Stimulated activated CD4-positive, alpha-beta T cell treated with anti-CD3 and anti-CD28 coated beads, Interleukin-2, amount 100 ng/mL, for 48 hours (primary cell): ENCODE results near the gene GPR161.

Source experiments
- DNase-seq, 2 donors: peaks; one replicate each; pipeline ENCODE4 v3.0.0-alpha.2; 2020

The GPR161 gene

DNA sequence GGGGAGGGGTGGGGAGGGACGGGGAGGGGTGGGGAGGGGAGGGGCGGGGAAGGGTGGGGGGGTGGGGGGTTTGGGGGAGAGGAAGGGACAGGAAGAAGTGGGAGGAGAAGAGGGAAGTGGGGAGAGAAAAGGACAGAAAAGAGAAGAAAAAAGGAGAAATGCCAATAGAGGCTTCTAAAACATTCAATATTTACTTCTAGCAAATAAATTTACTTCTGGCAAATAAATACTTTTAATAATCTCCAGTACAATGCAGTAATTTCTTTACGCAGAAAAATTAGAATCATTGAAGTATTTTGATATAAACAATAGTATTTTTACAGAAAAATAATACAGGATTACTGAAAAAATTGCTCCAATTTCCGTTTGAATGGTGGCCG lies 9.4 kb upstream of the GPR161 start:
- no peak for DNase-seq

DNA sequence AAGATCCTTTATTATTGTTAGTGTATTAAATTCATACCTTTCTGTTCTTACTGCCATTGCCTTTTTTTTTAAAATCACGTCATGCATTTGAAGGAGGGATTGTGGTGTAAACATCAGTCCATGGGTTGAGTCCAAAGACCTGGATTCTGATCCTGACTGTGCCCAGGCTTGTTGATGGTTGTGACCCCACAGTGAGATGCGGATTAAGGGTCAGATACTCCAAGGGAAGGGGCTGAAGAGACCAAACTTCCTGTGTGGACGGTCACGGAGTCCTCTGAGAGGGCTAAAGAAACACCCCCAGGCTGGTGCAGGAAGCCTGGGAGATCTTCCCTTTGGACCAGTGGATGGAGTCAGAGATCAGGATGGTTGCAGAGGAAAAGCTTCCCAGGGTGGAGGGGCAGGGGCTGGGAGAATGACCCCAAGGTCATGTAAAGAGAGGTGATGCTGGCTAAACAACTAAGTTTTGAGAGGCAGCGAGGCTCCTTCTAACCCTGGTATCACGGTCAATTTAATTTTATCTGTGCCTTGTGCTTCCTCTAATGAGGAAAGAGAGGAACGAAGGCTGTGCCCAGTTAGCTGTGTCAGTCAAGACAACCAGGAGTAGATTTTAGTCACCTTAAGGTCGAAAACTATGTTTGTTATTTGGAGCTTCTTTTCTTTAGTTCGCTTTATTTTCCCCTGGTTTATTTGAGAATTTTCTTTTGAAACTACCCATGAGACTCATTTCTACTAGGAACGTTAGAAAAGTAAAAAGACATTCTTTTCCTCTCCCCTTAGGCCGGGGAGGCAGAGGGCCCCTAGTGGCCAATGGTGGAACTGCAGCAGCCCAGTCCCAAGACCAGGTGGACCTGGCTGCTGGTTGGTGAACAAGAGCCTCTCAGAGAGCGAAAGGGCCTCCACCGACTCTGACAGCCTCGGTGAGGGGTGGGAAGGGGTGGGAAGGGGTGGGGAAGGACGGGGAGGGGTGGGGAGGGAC lies 8.7 kb upstream of the GPR161 start:
- peak; percentile 88 to 91 for DNase-seq

DNA sequence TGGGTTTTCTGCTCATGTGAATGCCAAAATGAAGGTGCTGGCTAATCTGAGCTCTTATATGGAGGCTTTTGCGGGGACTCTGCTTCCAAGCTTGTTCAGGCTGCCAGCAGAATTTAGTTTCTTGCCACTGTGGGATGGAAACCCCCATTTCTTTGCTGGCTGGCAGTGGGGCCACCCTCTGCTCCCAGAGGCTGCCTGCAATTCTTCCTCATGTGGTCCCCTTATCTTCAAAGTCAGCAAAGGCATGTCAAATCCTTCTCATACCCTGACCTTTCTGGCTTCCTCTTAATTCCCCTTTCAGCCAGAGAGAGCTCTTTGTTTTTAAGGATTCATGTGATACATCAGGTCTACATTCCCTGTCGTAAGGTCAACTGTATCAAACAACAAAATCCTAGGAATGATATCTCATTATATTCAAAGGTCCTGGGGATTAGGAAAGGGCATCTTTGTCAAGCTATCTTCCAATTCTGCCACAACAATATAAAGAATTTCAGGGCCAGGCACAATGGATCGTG lies 5.2 kb upstream of the GPR161 start:
- no peak for DNase-seq

DNA sequence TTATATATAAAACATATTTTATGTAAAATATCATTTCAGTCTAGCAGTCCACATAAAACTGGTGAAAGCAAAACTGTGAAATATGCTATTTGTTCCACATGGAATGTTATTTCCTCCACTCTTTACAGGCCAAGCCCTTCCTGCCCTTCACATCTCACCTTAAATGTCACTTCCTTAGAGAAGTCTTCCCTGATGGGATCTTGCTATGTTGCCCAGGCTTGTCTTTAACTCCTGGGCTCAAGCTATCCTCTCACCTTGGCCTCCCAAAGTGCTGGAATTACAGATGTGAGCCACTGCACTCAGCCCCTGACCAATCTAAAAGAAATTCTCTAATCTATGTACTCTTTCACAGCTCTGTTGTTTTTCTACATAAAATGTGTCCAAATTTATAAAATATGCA lies 2.3 kb upstream of the GPR161 start:
- DNase-seq, result no peak

DNA sequence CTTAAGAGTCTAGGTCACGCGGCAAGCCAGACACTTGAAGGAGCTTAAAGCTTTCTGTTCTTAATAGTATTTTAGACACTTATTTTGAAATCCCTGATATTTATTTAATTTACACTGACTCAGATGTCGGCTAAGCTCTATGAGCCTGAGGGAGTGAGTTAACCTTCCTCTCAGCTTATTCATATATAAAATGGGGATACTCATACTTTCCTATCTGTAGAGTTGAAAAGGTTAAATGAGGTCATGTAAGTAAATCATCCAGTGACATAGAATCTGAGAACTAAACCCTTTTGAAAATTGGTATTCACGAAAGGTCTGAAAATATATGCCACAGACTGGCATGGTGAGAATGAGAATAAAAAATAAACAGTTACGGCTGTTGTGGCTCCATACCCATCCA lies 1.4 kb upstream of the GPR161 start:
- no peak for DNase-seq

DNA sequence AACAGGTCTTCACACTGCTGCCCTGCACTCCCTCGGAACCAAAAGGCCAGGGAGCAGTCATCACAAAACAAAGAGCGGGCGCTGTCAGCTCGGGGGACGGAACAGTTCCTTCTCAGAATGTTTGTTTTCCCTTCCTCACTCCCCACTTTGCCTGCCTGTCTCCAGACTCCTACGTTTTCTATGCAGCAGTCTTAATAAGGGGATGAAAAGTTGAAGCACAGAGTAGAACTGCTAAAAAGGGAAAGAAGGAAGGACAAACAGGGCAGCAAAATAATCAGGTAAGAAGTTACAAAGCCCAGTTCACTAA lies 738 bp upstream of the GPR161 start:
- no peak for DNase-seq

DNA sequence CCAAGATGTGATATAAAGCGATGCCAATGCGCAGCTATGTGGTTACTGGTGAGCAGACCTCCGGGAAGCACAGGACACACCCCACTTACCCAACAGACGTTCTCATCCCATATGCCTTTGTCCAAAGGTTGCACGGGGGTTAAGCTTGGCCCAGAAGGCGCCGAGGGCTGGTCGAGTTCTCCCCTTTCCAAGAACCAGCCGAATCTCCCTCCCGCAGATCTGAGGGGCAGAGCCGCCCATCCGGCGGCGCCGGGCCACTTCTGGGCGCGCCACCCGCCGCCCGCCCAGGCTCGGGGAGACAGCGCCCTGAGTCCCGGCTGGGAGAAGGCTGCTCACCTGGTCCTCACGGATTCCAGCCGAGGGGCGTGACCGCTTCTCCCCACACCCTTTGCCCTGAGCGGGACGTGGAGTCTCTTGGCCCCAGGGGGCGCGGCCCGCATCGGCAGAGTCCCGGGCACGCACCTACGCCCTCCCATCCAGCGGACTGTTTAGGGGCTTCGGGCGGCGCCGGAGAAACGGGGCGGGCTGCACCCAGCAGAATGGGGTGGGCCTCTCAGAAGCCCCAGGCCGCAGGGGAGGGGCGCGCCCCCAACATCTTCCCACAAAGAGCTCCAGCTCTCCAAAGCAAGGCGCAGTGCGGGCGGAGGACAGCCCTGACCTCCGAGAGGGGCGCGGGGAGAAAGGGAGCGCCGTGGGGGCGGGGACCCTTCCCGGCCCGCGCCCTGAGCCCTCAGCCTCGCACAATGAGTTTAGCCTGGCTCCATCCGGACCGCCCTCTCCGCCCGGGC lies 615 bp downstream of the GPR161 start:
- peak in 1 of 2 donors; percentile 5 for DNase-seq

DNA sequence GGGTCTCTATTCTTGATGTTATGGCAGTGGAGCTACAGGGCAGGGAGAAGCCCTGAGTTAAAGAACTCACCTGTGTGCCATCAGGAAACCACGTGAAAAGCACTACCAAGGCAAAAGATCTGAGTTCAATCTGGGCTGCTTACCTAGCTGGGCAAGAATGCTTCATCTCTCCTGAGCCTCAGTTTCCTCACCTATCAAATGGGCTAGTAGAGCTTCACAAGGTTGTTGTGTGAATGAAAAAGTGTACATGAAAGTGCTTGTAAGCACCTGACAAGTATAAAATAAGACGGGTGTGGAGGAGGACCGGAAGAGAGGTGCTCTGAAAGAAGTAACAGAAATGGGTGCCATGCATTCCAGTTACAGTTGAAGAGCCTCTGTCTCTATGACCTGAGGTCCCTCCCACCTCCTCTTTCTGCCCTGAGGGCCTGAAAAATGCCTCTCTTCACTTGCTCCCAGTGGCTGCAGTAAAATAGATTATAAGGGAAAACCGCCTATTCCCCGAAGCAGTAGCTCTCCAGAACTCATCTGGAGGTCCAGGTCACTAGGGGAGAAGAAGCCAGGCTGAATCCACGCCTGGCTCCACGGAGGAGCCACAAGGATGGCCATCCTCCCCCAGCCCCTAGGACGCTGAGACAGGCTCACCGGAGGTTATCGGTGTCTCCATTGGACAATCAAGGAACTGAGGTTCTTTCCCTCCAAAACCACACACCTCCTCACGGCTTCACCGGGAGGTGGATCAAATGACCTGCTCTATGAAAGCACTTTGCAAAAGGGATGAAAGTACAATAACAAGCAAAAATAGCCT lies 1.4 kb downstream of the GPR161 start:
- DNase-seq, result no peak

DNA sequence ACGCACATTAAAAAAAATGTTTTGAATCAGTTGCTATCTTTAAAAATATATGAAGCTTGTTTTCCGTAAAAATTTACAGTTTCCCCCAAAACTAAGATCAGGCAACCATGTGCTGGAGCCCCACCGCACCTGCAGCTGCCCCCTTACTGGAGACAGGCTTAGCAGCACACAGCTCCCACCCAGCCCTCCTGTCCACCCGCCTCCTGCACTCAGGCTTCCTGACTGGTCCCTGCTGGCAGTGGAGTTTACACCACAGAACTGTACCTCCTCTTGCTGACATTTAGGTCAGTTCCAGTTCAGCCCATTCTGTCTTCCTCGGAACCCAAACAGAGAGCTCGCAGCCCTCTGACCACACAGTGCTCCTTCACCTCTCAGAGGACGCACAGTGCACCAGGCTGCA lies 2.1 kb downstream of the GPR161 start:
- no peak for DNase-seq

DNA sequence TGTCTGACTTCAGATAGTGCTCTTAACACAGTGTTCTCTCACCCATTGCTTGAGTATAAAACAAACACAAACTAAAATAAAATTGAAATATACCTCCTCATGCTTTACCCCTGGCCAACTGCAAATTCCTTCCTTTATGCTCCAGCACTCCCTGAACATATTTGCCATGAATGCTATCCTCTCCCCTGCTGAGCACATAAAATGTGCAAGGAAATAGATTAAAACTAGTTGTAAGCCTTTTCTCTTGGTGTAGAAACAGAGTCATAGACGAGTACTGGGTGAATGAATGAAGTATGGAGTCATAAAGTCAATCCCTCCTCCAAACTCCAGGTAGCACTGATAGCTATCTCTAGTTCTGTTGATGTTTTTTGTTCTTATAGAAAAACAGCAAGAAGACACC lies 2.6 kb downstream of the GPR161 start:
- DNase-seq, result no peak

DNA sequence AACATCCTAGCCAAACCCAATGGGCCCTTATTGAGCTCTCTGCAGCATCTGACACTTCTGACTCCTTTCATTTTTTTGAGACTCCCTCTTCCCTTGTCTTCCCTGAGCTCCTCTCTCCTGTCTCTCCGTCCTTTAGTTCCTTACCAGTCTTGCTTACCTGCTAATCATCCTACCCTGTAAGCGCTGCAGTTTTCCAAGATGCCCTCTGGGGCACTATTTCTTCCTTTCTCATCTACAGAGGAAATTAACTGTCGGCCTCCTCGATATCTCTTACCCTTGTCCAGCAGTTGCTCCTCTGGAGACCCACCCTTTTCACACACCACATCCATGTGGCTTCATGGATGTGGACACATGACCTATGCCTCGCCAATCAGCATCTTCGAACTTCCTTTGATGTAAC lies 6.8 kb downstream of the GPR161 start:
- no peak for DNase-seq

DNA sequence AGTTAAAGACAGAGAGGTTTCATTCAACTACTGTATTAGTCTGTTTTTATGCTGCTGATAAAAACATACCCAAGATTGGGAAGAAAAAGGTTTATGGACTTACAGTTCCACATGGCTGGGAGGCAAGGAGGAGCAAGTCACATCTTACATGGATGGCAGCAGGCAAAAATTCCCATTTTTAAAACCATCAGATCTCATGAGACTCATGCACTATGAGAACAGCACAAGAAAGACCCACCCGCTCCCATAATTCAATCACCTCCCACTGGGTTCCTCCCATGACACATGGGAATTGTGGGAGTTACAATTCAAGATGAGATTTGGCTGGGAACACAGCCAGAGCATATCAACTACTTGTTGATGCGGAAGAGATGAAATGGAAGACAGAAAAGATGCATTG lies 9.2 kb downstream of the GPR161 start:
- DNase-seq, result no peak

DNA sequence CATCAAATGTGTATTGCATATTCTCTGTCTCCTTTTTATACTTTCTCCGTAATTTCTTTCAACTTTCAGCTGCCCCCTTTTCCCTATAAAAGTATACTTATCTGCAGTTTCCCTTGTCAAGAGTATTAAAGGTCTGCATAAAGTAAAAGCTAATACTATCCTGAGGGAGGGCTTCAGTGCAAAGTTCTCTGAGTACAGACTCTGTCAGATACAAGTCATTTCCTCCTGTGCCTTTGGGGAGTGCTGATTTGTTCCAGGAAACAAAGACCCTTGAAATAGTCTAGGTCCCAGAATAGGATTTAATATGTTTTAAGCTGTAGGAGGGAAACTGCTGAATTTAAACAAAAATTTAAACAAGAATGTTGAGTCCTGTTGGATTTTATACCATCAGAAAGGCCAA lies 11.7 kb downstream of the GPR161 start:
- DNase-seq, result no peak

DNA sequence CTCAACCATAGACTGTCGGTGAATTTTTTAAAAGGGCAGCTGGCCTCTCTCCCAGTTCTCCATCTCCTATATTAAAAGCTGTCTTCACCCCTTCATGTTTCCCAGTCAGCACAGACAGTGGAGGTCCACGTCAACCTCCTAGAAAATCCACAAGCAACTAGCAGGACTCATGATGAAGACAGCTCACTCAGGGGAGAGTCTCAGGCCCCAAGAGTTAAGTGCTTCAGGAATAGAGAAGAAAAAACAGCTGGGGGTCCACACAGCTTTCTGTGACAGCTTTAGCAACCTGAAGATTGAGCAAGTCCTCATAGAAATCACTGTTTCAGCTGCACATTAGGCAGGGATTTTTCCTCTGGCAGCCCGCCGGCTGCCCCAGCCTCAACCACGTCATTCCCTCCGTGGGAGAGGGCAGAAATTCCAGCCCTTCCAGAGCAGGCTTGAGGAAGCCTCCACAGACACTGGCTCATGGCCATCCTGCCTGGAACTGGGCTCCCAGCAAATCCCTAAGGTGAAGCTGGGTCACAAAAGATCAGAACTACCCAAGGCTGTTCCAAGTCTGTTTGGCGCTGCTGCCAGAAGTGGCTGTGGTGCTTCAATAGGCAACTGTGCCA lies 15.2 kb downstream of the GPR161 start:
- no peak for DNase-seq

DNA sequence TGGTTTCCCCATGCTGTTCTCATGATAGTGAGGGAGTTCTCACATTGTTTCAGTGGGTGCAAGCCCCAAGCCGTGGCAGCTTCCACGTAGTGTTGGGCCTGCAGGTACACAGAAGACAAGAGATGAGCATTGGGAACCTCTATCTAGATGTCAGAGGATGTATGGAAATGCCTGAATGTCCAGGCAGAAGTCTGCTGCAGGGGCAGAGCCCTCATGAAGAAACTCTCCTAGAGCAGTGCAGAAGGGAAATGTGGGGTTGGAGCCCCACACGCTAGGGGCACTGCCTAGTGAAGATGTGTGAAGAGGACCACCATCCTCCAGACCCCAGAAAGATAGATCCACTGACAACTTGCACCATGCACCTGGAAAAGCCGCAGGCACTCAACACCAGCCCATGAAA lies 17.0 kb downstream of the GPR161 start:
- no peak for DNase-seq

DNA sequence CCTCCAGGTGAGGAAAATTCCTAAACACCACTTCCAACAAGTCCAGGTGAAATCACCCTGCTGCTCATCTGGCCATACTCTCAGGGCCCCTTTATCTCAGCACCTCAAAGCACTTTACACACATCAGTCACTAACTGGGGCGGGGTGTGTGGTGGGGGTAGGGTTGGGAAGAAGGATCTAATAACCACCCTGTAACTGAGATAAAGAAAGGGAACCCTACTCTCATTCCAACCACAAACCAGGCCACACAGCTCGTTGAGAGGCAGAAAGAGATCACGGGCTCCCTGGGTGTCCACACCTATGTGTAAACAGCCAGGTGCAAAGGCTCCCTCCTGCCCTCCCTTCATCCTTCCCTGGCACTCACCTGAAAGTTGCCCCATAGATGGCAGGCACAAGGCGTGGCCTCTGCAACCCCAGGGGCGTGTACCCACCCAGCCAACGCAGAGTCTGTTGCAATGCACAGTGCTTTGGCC lies 20.4 kb downstream of the GPR161 start:
- no peak for DNase-seq

DNA sequence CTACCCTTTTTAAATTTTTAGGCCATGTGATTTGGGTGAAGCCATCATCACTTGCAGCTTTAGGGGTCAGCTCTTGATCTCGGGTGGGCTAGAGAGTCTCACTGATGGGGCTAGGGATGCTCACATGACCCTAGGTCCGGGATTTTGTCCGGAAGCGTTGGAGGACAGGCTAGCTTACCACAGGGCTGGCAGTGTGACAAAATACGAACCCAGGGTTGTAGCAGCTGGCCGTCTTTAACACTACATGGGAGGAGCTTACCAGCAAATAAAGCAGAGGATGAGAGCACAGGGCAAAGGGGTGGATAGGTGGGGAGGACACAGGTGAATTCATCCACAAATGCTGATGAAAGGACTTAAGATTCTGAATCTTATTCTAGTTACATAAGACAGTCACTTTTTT lies 21.9 kb downstream of the GPR161 start:
- no peak for DNase-seq

DNA sequence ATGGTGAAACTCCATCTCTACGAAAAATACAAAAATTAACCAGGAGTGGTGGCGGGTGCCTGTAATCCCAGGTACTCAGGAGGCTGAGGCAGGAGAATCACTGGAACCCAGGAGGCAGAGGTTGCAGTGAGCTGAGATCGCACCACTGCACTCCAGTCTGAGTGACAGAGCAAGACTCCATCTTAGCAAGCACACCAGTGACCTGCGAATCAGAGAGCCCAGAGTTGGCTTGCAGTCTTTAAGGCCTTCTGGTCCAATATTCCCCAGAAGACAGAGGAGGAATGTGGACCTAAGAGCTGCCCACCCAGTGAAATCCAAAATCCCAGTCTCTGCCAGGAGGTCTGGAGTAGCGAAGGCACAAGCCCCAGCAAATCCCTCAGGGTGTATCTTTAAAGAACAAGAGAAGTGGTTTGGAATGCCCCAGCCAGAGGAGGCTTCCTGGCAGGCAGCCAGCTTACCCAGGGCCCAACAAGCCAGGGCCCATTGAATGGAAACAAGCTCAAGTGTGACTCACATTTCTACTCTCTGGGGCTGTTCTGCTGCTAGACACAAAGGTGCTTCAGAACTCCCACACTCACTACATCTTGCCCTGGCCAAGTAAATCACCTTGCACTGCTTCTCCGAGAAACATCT lies 23.9 kb downstream of the GPR161 start:
- peak; percentile 37 to 53 for DNase-seq

DNA sequence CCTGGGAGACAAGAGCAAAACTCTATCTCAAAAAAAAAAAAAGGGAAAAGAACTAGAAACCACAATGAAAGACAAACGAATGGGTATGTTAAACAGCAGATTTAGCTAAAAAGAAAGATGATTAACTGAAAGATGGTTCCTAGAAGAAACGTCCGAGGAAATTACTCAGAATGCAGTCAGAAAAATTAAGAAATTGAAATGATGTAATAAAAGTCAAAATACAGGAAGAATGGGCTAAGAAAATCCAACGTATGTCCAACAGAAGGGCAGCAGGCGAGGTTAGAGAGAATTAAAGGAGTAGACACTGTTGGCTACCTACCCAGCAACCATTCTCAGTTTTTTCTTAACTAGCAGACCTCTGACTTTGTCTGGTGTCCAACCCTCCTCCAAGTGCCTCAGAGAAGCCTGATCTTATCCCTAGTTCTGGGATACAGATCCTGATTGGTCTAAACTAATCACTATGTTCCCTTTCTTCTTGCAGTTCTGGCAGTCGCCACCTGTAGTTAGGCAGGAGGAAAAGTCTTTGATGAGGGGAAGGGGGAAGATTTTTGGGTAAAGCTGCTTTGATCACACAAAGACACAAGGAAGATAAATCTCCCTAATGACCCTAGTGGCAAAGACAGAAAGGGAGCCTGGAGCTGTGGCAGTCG lies 25.7 kb downstream of the GPR161 start:
- DNase-seq, result no peak

DNA sequence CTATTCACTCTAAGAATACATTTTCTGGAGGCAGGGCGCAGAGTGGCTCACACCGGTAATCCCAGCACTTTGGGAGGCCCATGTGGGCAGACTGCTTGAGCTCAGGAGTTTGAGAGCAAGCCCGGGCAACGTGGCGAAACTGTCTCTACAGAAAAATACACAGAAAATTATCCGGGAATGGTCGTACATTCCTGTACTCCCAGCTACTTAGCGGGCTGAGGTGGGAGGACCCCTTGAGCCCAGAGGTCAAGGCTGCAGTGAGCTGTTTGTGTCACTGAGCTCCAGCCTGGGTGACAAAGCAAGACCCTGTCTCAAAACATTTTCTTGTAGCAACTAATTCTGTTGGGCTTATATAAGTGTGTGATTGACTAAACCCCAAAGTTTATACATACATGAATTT lies 30.5 kb downstream of the GPR161 start:
- DNase-seq, result no peak

DNA sequence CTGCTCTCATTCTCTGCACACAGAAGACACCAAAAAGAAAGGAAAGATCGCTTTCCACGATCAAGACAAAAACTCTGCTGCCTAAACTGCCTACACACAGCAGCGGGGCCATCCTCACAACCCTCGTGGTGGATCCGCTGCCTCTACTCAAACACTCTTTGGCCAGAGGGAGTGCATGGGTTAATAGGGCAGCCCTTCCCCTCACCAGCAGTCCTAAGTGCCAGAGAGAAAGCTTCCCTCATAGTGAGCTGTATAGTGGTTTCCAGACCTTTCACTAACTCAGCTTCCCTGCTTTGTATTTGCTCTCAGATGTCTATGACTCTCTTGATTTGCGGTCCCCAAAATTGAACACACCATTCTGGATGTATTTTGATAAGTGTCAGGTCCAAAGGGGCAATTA lies 30.9 kb downstream of the GPR161 start:
- no peak for DNase-seq

DNA sequence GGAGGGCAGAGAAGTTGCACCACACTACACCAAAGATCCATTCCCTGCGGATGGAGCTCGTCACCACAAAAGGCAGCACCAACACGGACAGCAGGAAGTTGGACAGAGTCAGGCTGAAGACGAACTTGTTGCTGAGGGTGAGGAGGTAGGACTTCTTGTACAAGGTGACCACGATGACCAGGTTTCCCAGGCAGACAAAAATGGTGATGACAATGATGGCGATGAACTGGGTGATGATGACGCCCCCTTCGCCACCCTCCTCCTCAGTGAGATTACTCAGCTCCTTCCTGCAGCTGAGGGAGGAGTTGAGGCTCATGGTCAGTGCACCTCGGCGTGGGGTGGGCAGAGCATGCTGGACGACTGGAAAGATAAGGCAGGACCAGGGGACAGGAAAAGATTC lies 32.2 kb downstream of the GPR161 start:
- no peak for DNase-seq
